CD4-positive, alpha-beta T cell treated with Interleukin-2 at 100 ng/mL for 4 hours (primary cell): ENCODE data around the gene BSX.

Source experiments
- DNase-seq: peaks from one replicate; pipeline ENCODE4 v3.0.0-alpha.2; 2020; ENCODE audit warnings: low spot score

Gene BSX

DNA sequence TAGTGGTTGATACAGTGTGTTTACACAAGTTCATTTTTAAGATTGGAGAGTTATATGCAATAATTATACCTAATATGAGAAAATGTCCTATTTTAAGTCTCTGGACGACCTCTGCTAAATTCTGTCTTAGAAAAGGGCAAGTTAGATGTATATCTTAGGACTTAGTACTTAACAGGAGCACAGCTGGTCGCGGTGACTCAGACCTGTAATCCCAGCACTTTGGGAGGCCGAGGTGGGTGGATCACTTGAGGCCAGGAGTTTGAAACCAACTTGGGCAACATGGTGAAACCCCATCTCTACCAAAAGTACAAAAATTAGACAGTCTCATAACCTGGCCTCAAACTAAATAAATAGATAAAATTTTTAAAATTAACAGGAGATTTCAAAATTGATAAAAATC lies 27.2 kb downstream of the BSX start:
- DNase-seq: no peak

DNA sequence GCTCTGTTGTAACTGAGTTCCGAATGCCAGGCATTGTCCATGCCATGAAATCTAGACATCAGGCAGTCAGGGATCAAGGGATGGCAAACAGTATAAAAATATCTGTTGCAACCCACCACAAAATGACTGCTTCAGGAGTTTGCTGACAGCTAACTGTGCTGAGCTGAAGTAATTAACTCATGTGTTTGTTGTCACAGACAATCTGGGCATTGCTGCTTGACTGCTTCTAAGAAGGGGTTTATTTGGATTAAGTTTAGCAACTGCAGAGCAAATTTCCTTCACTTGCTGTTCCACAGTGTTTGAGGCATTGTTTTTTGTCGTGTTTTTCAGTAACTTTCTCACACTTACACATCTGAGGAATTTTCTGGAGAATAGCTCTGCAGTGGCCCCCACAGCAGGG lies 30.4 kb downstream of the BSX start:
- no peak for DNase-seq

DNA sequence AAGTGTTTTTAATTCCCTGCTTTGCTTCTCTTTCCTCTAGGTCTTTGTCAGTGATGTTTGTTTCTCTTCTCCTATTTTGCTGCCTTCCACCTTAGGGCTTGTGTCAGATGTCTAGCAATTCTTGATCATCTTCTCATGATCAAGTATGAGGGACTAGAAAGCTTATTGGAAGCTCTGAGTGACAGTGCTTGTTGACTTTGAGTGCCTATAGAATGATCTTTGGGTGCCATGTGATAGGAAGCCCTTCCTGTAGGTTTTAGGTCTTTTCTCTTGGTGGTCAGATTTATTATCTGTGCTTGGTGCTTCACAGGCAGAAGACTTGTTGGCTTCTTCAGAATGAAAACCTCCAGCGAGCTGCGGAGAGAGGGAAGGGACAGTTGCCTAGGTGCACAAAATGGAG lies 43.1 kb downstream of the BSX start:
- DNase-seq: no peak

DNA sequence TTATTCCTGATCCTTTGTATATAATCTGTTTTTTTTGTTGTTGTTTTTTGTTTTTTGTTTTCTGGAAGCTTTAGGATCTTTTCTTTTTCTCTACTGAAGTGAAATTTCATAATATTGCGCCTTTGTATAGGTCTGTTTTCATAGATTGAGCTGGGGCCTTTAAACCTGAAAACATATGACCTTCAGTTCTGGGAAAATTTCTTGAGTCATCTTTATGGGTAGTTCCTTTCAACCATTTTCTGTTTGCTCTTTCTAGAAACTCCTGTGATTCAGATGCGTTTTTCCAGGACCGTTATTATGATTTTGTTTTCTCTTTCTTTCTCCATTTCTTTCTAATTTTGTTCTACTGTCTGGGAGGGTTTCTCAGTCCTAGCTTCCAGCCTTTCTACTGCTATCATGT lies 43.7 kb downstream of the BSX start:
- no peak for DNase-seq

DNA sequence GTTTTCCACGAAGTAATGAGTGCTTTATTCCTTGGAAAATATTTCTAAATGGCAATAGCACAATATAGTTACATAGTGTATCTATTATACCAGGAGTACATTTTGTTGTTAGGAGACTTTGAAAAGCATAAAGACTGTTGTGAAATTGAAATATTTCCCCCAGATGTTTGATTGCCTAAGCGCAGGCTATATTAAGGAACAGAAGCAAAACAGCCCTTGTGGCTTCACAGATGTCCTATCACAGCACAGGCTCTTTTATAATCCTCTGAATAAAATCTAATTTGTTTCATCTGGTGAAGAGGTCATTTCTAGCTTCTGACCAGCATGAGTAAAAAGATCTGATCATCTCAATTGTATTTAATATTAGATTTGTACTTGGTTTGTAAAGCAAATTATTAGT lies 48.2 kb downstream of the BSX start:
- no peak for DNase-seq

DNA sequence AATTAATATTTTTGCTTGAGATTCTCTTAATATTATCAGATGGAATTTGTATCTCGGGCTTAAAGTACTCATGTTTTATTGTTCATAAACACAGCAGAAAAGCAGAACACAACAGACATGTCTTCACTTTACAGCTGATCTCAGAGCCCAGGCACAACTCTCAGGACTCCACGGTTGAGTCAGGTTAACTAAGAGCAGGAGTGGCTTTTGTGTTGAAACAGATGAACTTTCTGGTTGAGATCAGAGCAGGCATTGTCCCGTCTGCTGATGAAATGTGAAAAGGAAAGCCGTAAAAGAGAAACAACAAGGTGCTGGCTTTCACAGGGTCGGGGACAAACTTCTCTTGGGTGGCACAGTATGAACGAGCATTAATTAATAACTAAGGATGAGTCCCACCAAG lies 50.1 kb downstream of the BSX start:
- DNase-seq: no peak
